GM12878 (cell line): ENCODE measurements around the gene ZDHHC14.

ENCODE experiments used
- CREB1 ChIP-seq: IDR thresholded peaks from 2 replicates; pipeline ENCODE4 v1.6.1; 2012; ENCODE audit warnings: low read depth, mild to moderate bottlenecking, inconsistent platforms
- MAX ChIP-seq: IDR thresholded peaks from 2 replicates; pipeline ENCODE4 v1.6.1; 2012; ENCODE audit warnings: low read depth, low read length, improper control_type of control experiment
- SIN3A ChIP-seq: IDR thresholded peaks from 2 replicates; pipeline ENCODE4 v1.6.1; 2012; ENCODE audit warnings: low read depth, low read length, improper control_type of control experiment

GRCh38 chr6:157520596-157521361, 139.8 kb downstream of the ZDHHC14 start:
- no peak for TF ChIP-seq SIN3A
- no peak for TF ChIP-seq CREB1
- TF ChIP-seq MAX: no peak
